Fibroblast of lung (primary cell): Measurements from ENCODE around the gene MMP13. TPM values are rescaled to one million over a fixed set of nuclear protein-coding genes. Genes with fewer than 3 reads are reported as not detected.

ENCODE experiments used
- DNase-seq, 2 donors: peaks; one replicate each; pipeline versions ENCODE4 v3.0.0 to v3.0.0-alpha.2; 2010; ENCODE audit warnings: low read depth in 2 of 2
- H2AFZ ChIP-seq: 2 replicates; pipeline ENCODE4 v1.5.1; 2012; ENCODE audit warnings: low read length, control low read depth, inconsistent platforms
- H3K27ac ChIP-seq: 2 replicates; pipeline ENCODE4 v1.5.1; 2011; ENCODE audit warnings: low read length, control low read depth; ENCODE audit not compliant: insufficient read depth
- H3K27me3 ChIP-seq: 2 replicates; pipeline ENCODE4 v1.5.1; 2011; ENCODE audit warnings: mild to moderate bottlenecking, low read length; ENCODE audit not compliant: control insufficient read depth, insufficient read depth
- H3K36me3 ChIP-seq: 2 replicates; pipeline ENCODE4 v1.5.1; 2011; ENCODE audit warnings: low read length; ENCODE audit not compliant: control insufficient read depth, insufficient read depth
- H3K4me1 ChIP-seq: 2 replicates; pipeline ENCODE4 v1.5.1; 2011; ENCODE audit warnings: low read length; ENCODE audit not compliant: control insufficient read depth, insufficient read depth; ENCODE audit errors: extremely low read depth
- H3K4me2 ChIP-seq: 2 replicates; pipeline ENCODE4 v1.5.1; 2011; ENCODE audit warnings: low read length, control low read depth; ENCODE audit not compliant: insufficient read depth; ENCODE audit errors: extremely low read depth
- H3K4me3 ChIP-seq, 4 experiments: fragments of 200-600 bp in 1 of 4; sonication (generic) in 1 of 4; replicated peaks in 1 of 4; 2 replicates each; pipeline ENCODE4 v1.5.1; 2011 to 2016; ENCODE audit warnings: low read length in 4 of 4, low read depth in 3 of 4, mild to moderate bottlenecking in 3 of 4, control low read depth in 2 of 4, inconsistent platforms in 1 of 4, mixed read lengths in 1 of 4; ENCODE audit not compliant: insufficient read depth in 1 of 4; ENCODE audit errors: control extremely low read depth in 1 of 4
- H3K79me2 ChIP-seq: 2 replicates; pipeline ENCODE4 v1.5.1; 2012; ENCODE audit warnings: mild to moderate bottlenecking, low read length, inconsistent platforms; ENCODE audit not compliant: control insufficient read depth, insufficient read depth
- H3K9ac ChIP-seq: 2 replicates; pipeline ENCODE4 v1.5.1; 2011; ENCODE audit warnings: mild to moderate bottlenecking, low read length, control low read depth; ENCODE audit not compliant: insufficient read depth
- H3K9me3 ChIP-seq: 2 replicates; pipeline ENCODE4 v1.5.1; 2012; ENCODE audit warnings: low read depth, low read length; ENCODE audit not compliant: control insufficient read depth, insufficient read depth
- H4K20me1 ChIP-seq: 2 replicates; pipeline ENCODE4 v1.5.1; 2011; ENCODE audit warnings: low read length; ENCODE audit not compliant: control insufficient read depth, insufficient read depth; ENCODE audit errors: extremely low read depth
- CTCF ChIP-seq, 2 donors: IDR thresholded peaks in 1 of 2; conservative IDR thresholded peaks in 1 of 2; 1 replicate in 1 of 2; 2 replicates in 1 of 2; pipeline ENCODE4 v1.5.1; 2011 to 2012; ENCODE audit warnings: low read length in 2 of 2, control low read depth in 1 of 2, inconsistent platforms in 1 of 2, low read depth in 1 of 2, mild to moderate bottlenecking in 1 of 2
- EZH2 ChIP-seq: IDR thresholded peaks from 2 replicates; pipeline ENCODE4 v1.5.1; 2012; ENCODE audit warnings: low read length, control low read depth, mild to moderate bottlenecking; ENCODE audit errors: missing control alignments
- polyA plus RNA-seq, 2 donors: library from polyadenylated mRNA; depleted of rRNA in 1 of 2; stranded (reverse) in 1 of 2; unstranded in 1 of 2; fragments of >200 nt; gene quantifications; 2 replicates each; pipeline ENCODE4 v1.2.1, GENCODE V29; 2011 to 2012; ENCODE audit warnings: missing spikeins in 1 of 2
- total RNA-seq: library from RNA; depleted of rRNA; stranded (reverse); fragments of >200 nt; gene quantifications from 2 replicates; pipeline ENCODE4 v1.2.1, GENCODE V29; 2014

The MMP13 gene
- total and polyA plus RNA-seq, 2 donors (not counting 1 experiment from before 2014, with no cell fraction given), result not detected

GRCh38 chr11:102927624-102927990 lies 27.9 kb downstream of the MMP13 start:
- H3K4me3 ChIP-seq, result no peak overlapping the region
- DNase-seq, result no peak

GRCh38 chr11:102926961-102927623 lies 28.4 kb downstream of the MMP13 start:
- no peaks in the 10 kb centered on the region for H3K36me3 ChIP-seq
- no peaks in the 10 kb centered on the region for H3K27me3 ChIP-seq
- TF ChIP-seq EZH2 (no peak), CTCF (conservative IDR thresholded peaks at IDR 0.05 in 1 of 2, IDR thresholded peaks at IDR 0.05 in 1 of 2; ENCODE audit: low read depth in 1 of 2, low read length in 2 of 2) (no peak)
- H3K4me1 ChIP-seq, result no peaks in the 10 kb centered on the region
- no peaks in the 10 kb centered on the region for H3K79me2 ChIP-seq
- no peaks in the 10 kb centered on the region for H4K20me1 ChIP-seq
- no peak overlapping the region for H3K4me3 ChIP-seq
- H3K9ac ChIP-seq, result no peak overlapping the region
- H3K4me2 ChIP-seq, result no peak overlapping the region
- no peaks in the 10 kb centered on the region for H3K9me3 ChIP-seq
- no peak for DNase-seq
- no peak overlapping the region for H2AFZ ChIP-seq
- no peak overlapping the region for H3K27ac ChIP-seq

More at GRCh38 chr11:102927624-102927990, 27.9 kb downstream of the MMP13 start:
- H3K27me3 ChIP-seq, result no peaks in the 10 kb centered on the region
- no peaks in the 10 kb centered on the region for H3K9me3 ChIP-seq
- no peak overlapping the region for H2AFZ ChIP-seq
- TF ChIP-seq CTCF (conservative IDR thresholded peaks at IDR 0.05 in 1 of 2, IDR thresholded peaks at IDR 0.05 in 1 of 2; ENCODE audit: low read depth in 1 of 2, low read length in 2 of 2) (no peak), EZH2 (no peak)
- H3K9ac ChIP-seq, result no peak overlapping the region
- no peak overlapping the region for H3K27ac ChIP-seq
- no peaks in the 10 kb centered on the region for H3K4me1 ChIP-seq
- no peaks in the 10 kb centered on the region for H3K79me2 ChIP-seq
- H4K20me1 ChIP-seq, result no peaks in the 10 kb centered on the region
- H3K36me3 ChIP-seq, result no peaks in the 10 kb centered on the region
- no peak overlapping the region for H3K4me2 ChIP-seq

DNA sequence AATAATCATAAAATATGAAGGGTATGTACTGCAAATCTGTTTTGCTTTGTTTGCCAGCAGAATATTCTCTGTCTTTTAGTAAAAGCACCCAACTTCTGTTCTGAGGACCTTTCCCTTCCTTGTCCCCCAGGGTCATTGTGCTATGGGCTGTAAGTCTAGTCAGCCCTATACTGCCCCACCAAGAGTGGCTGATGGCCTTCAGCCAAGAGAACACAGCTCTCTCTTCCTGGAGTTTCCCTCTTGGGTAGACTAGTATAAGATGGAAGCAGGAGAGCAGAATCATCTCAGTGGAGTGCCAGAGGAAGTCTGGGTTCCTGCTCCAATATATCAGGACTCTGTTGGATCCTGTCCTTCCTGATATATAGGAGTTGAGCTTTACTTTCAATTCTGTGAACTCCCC lies 29.0 kb downstream of the MMP13 start:
- H3K9me3 ChIP-seq, result no peaks in the 10 kb centered on the region
- no peak overlapping the region for H2AFZ ChIP-seq
- no peak overlapping the region for H3K9ac ChIP-seq
- DNase-seq, result no peak
- H3K4me3 ChIP-seq, result no peak overlapping the region
- H3K27ac ChIP-seq, result no peak overlapping the region
- no peaks in the 10 kb centered on the region for H3K27me3 ChIP-seq
- no peak for TF ChIP-seq CTCF (conservative IDR thresholded peaks at IDR 0.05 in 1 of 2, IDR thresholded peaks at IDR 0.05 in 1 of 2; ENCODE audit: low read depth in 1 of 2, low read length in 2 of 2)
- TF ChIP-seq EZH2, result no peak
- no peaks in the 10 kb centered on the region for H3K79me2 ChIP-seq
- no peaks in the 10 kb centered on the region for H3K4me1 ChIP-seq
- no peaks in the 10 kb centered on the region for H3K36me3 ChIP-seq
- no peaks in the 10 kb centered on the region for H4K20me1 ChIP-seq
- no peak overlapping the region for H3K4me2 ChIP-seq
